NCI-H524 treated with DMSO at 0.1 percent for 48 hours (cell line): Measurements from ENCODE around the gene MTHFS.

Experiments
- DNase-seq: peaks from one replicate; lab custom pipeline; 2025; lab: John Stamatoyannopoulos, UW

The MTHFS gene

DNA sequence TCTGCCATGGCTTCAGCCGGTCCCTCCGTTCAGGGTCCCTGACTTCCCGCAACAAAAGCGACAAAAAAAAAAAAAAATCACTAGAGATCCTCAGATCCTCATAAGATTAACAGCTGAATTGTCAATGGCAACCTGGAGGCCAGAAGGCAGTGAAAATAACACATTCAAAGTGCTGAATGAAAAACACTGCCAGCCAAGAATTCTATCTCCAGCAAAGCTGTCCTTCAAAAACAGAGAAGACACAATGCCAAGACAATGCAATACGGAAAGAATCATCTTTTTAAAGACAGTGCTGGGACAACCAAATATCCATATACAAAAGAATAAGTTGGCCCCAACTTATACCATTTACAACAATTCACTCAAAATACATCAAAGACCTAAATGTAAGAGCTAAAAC, 21.6 kb downstream of the MTHFS start:
- no peak for DNase-seq

DNA sequence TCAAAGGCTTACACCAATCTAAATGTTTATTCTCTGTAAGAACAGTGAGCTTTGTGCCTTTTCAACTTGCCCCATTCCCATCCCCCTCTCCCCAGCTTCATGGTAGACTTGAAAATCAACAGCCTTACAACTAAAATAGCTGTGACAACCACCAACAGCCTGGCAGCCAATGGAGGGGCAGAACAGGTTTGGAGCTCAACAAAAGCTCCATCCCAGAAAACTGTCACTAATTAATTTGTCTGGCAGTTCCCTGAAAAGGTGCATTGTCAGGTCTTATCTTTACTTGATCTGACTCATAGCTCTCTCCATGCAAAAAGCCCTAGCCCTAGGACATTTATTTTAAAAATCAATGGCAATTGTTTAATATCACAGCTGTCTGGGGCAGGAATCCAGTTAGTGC, 22.6 kb downstream of the MTHFS start:
- no peak for DNase-seq

DNA sequence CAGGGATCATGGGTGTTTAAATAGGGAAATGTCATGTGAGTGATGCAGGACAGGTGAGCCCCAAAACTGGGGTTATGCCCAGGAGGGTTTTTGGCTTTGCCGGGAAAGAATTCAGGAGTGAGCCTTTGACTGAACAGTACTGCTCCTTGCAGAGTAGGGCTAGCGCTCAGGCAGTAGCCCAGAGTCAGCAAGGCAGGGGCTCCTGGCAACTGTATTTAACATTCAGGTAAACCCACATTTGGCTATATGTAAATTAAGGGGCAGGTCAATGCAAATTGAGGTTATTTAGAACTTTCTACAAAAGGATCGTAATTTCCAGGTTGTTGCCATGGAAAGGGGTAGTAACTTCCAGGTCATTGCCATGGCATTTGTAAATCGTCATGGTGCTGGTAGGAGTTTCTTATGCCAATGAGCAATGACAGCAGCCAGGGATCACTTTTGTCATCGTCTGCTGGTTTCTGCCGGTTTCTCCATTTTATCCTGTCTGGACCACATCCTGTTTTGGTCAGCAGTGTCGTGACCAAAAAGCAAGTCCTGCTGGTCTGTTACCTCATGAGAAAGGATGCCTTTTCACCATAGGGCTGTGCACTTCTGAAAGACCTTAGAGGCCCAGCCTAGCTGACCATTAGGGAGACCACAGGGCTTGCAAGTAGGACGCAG, 24.3 kb downstream of the MTHFS start:
- DNase-seq = no peak

DNA sequence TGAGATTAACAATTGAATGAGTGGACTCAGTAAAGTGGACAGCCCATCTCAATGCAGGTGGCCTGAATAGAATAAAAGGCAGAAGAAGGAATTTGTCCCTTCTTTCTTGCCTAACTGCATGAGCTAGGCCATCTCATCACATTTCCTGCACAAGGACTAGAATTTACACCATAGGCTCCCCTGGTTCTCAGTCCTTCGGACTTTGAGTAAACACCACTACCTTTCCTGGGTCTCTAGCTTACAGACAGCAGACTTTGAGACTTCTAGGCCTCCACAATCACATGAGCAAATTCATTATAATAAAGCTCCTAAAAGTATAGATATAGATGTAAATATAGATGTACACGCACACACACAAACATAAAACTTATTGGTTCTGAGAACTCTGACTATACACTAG, 28.3 kb downstream of the MTHFS start:
- no peak for DNase-seq

DNA sequence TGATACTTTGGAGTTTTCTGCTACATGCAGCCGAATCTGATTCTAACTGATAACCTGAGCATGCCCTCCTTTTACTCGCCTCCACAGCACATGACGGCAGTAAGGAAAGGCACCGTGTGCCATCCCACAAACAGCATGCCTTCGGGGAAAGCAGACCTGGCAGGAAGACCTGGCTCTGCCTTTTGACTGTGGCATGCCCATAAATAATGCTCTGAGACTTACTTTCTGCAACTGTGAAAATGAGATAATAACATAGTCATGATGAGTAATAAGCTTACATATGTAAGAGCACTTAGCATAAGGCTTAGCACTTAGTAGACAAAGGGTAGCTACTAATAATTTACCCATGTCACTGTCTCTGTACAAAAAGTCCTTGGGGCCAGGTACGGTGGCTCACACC, 32.9 kb downstream of the MTHFS start:
- no peak for DNase-seq

GRCh38 chr15:79862191-79862590, 34.6 kb downstream of the MTHFS start:
- no peak for DNase-seq

- no peak for DNase-seq
Observed at GRCh38 chr15:79860661-79861060, 36.2 kb downstream of the MTHFS start.

- peak; percentile 29 for DNase-seq
Observed at GRCh38 chr15:79858469-79858868, 38.3 kb downstream of the MTHFS start.

- no peak for DNase-seq
Observed at GRCh38 chr15:79853492-79854328, 43.1 kb downstream of the MTHFS start.

DNA sequence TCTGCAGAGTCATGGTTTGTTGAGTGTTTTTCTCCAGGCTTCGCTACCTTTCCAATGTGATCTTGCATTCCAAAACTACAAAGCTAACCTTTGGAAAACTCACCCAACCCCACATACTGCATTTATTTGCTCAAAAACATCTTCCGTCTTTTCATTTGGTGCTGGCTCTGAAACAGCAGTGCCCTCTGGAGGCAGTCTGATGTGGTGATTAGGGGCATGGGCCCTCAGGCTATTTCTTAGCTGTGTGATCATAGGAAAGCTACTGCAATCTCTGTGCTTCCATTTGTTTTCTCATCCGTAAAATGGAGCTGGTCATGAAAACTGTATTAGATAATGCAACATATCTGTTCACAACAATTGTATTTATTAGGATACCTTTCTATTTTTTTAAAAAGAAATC, 47.0 kb downstream of the MTHFS start:
- no peak for DNase-seq

GRCh38 chr15:79846539-79846938, 50.3 kb downstream of the MTHFS start:
- no peak for DNase-seq

DNA sequence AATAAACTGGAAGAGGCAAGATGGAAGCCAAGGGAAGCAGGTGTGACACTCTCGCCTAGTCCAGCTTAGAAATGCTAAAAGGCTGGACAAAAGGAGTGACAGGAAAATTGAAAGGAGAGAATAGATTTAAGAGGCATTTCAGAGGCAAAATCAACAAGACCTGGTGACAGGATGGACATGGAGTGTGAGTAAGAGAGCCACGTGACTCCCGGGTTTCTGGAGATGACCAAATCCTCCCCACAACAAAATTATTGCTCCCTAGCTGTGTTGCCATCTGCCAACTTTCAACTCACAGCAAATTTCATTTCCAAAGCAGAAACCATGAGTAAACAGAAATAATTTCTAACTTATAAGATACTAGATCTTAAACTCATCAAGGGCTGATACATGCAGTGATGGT, 52.6 kb downstream of the MTHFS start:
- no peak for DNase-seq

DNA sequence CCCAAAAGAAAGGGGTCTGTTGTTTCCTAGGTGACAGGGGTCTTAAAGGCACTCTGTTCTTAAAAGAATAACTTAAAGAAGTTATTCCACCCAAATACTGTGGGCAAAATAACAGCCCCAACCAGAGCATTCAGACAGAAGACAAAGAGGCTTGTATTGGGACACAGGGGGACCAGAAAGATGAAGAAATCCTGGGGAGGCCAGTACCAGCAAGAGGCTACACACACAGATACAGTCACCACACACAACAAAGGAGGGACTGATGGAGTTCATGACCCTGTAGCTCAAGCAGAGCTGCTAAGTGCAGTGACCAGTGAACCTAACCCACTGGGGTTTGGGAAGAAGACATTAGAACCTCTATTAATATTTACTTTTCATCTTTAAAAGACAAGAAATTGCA, 59.0 kb downstream of the MTHFS start:
- DNase-seq = no peak

GRCh38 chr15:79834495-79834894, 62.3 kb downstream of the MTHFS start:
- peak; percentile 98 for DNase-seq

DNA sequence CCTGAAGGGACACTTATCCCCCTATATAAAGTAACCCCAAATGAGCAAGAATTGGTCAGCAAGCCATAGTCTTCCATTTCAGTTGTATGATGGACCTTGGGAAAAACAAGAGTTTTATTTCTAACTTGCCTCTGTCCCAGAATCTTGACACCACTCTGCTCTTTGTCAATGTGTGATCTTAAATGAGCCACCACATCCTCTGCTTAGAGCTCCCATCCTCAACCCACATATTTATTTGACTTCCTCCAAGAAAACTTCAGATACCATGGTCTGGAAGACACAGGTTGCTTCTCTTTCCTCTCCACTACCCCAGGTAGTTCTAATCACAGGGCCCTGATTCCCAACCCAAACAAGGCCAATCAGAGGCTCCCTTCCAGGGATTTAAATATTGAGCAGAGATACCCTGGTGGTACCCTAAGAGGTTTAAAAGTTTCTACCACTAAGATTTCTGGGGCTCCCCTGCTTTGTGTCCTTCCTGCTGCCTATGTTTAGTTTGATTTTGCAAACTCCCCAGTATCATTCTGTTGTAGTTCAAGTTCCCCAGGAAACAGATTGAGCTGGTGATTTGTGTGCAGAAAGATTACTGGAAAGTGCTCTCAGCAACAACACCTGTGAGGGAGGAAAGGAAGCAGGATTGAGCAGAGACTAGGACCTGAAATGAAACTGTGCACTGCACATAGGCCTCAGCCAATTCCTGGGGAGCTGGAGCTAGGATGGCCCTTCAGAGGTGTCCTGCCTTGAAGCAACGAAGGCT, 64.3 kb downstream of the MTHFS start:
- DNase-seq = no peak

- DNase-seq = no peak
Observed at GRCh38 chr15:79831604-79832003, 65.2 kb downstream of the MTHFS start.

- DNase-seq = no peak
Observed at GRCh38 chr15:79829950-79830349, 66.9 kb downstream of the MTHFS start.

GRCh38 chr15:79828447-79828846, 68.4 kb downstream of the MTHFS start:
- no peak for DNase-seq

DNA sequence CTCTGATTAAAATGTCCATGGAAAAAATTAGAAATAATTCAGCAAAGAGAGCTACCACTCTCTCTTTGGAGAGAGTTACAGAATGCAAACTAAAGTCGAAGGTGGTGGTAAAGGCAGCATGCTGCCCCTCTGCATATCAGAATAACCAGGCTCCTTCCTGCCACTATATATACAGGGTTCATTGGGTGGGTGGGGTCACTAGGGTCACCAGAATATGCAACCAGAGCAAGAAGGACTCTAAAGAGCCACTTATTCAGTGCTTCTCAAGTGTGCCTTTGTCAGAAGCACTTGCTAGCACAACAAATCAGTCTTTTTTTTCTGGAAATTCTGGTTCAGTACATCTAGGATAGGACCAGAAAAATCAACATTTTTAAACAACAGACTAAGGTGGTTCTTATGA, 70.0 kb downstream of the MTHFS start:
- DNase-seq = no peak

- DNase-seq = no peak
Observed at GRCh38 chr15:79824136-79824701, 72.6 kb downstream of the MTHFS start.

DNA sequence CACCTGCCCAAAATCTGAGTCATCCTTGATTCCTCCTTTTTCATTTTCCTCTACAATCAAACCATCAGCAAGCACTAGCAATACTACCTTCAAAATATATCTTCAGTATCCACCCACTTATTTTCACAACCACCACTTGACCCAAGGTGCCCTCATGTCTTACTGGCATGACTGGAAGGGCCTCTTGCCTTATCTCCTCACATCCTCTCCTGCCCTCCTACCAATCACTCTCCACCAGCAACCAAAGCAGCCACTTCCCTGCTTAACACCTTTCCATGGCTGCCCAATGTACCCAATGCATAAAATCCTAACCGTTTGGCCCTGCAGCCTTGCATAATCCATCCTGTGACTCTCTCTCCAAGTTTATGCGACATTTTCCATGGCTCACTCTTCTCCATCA, 76.0 kb downstream of the MTHFS start:
- no peak for DNase-seq

DNA sequence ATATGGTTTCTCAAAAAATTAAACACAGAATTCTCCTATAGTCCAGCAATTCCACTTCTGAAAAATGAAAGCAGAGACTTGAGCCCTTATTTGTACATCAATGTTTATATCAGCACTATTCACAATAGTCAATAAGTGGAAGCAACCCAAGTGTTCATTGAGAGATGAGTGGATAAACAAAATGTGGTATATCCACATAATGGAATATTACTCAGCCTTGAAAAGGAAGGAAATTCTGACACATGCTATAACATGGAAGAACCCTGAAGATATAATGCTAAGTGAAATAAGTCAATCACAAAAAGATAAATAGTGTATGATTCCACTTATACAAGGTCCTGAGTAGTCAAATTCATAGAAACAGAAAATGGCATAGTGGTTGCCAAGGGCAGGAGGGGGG, 76.6 kb downstream of the MTHFS start:
- DNase-seq = no peak

DNA sequence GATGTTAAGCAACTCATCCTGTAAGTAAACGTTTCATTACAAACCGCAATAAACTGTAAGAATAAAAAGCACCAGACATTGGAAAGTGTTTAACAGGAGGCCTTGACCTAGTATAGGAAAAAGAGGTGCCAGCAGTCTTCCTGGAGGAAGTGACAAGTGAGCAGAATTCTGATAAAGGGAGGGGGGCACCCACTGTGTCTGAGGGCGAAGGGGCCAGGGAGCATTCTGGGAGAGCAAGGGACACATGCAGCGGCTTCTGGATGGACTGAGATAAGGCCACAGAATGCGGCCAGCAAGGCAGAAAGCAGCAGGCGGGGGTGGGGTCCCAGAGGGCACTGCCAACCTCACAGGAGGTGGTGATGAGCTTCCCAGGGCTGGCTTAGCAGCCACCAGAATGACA, 80.2 kb downstream of the MTHFS start:
- DNase-seq = no peak
